ENCODE measurements around the gene MYBPH.

MYBPH gene

GRCh38 chr1:203177036-203177405, 1.4 kb upstream of the MYBPH start:
- H3K4me3 Mint-ChIP-seq = no peak overlapping the region
- no peak for ATAC-seq
- no peaks in the 10 kb centered on the region for H3K4me1 Mint-ChIP-seq
- no peak for DNase-seq (ENCODE audit: low spot score in 2 of 2)
- no peaks in the 10 kb centered on the region for H3K9me3 Mint-ChIP-seq
- no peak overlapping the region for H3K27ac Mint-ChIP-seq
- no peaks in the 10 kb centered on the region for H3K36me3 Mint-ChIP-seq

- Mint-ChIP-seq H3K27ac (no peak overlapping the region), H3K4me1 (no peaks in the 10 kb centered on the region), H3K9me3 (no peaks in the 10 kb centered on the region), H3K36me3 (no peaks in the 10 kb centered on the region), H3K4me3 (no peak overlapping the region)
- DNase-seq (ENCODE audit: low spot score in 2 of 2) (no peak), ATAC-seq (no peak)
Observed at GRCh38 chr1:203176273-203177035, 828 bp upstream of the MYBPH start.

GRCh38 chr1:203175827-203176241, 208 bp upstream of the MYBPH start:
- no peak overlapping the region for H3K27ac Mint-ChIP-seq
- no peaks in the 10 kb centered on the region for H3K9me3 Mint-ChIP-seq
- DNase-seq (ENCODE audit: low spot score in 2 of 2) = no peak
- H3K4me1 Mint-ChIP-seq = no peaks in the 10 kb centered on the region
- no peak overlapping the region for H3K4me3 Mint-ChIP-seq
- H3K36me3 Mint-ChIP-seq = no peaks in the 10 kb centered on the region
- no peak for ATAC-seq

GRCh38 chr1:203174324-203174985, 1.2 kb downstream of the MYBPH start:
- H3K27ac Mint-ChIP-seq = no peak overlapping the region
- no peak overlapping the region for H3K4me3 Mint-ChIP-seq
- DNase-seq (ENCODE audit: low spot score in 2 of 2) = no peak

DNA sequence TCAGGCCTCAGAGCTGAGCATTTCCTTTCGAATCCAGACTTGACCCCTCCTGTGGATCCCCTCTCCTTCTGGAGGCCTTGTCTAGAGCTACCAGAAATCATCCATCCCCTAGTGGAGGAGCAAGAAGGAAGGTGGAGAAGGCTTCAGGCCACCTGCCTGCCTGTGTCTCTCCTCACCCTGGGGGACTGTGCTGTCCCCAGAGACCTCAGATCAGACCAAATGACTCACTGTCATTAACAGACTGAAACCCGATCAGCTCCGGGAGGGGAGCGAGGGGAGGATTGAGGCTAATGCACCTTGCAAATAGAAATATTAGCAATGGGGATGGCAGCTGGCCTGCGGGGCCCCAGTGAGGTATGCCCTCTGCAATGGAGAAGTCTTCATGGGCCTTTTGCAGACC, 2.1 kb downstream of the MYBPH start:
- no peak overlapping the region for H3K4me3 Mint-ChIP-seq
- no peak for DNase-seq (ENCODE audit: low spot score in 2 of 2)
- no peak overlapping the region for H3K27ac Mint-ChIP-seq
- H3K9me3 Mint-ChIP-seq = no peaks in the 10 kb centered on the region
- H3K36me3 Mint-ChIP-seq = no peaks in the 10 kb centered on the region
- no peak for ATAC-seq
- H3K4me1 Mint-ChIP-seq = no peaks in the 10 kb centered on the region

More at GRCh38 chr1:203174324-203174985, 1.2 kb downstream of the MYBPH start:
- no peaks in the 10 kb centered on the region for H3K4me1 Mint-ChIP-seq
- H3K9me3 Mint-ChIP-seq = no peaks in the 10 kb centered on the region
- no peaks in the 10 kb centered on the region for H3K36me3 Mint-ChIP-seq
- ATAC-seq = no peak

DNA sequence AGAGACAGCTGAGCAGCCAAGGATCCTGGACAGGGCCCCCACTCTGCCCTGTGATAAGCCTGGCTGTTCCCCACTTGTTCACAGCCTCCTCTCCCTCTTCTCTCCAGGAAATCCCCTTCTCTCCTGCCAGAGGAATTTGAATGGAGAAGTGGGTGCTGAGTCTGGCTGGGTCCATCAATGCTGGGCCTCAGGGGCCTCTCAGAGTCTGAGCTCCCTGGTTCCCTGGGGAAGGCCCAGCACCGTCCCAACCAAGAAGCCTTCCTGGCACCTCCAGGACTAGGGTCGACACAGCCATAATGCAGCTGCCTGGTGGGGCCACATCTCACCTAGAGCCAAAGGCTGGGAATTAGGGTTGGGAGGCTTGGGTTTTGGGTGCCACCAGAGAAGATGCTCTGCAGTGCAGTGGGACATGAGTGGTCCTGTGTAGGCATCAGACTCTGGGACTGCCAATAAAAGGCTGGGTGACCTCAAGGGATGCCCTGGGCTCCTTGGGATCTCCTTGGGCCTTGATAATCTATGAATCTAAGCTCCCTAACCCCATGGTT, 2.5 kb downstream of the MYBPH start:
- no peak for ATAC-seq
- H3K36me3 Mint-ChIP-seq = no peaks in the 10 kb centered on the region
- no peaks in the 10 kb centered on the region for H3K9me3 Mint-ChIP-seq

GRCh38 chr1:203172184-203173010, 3.2 kb downstream of the MYBPH start:
- Mint-ChIP-seq H3K36me3 (no peaks in the 10 kb centered on the region), H3K4me1 (no peaks in the 10 kb centered on the region), H3K4me3 (no peak overlapping the region), H3K27ac (no peak overlapping the region), H3K9me3 (no peaks in the 10 kb centered on the region)
- ATAC-seq = no peak
- DNase-seq (ENCODE audit: low spot score in 2 of 2) = peak; percentile 49 to 68

More for the DNA sequence above, 2.5 kb downstream of the MYBPH start:
- no peaks in the 10 kb centered on the region for H3K4me1 Mint-ChIP-seq
- H3K27ac Mint-ChIP-seq = no peak overlapping the region
- DNase-seq (ENCODE audit: low spot score in 2 of 2) = no peak
- no peak overlapping the region for H3K4me3 Mint-ChIP-seq

DNA sequence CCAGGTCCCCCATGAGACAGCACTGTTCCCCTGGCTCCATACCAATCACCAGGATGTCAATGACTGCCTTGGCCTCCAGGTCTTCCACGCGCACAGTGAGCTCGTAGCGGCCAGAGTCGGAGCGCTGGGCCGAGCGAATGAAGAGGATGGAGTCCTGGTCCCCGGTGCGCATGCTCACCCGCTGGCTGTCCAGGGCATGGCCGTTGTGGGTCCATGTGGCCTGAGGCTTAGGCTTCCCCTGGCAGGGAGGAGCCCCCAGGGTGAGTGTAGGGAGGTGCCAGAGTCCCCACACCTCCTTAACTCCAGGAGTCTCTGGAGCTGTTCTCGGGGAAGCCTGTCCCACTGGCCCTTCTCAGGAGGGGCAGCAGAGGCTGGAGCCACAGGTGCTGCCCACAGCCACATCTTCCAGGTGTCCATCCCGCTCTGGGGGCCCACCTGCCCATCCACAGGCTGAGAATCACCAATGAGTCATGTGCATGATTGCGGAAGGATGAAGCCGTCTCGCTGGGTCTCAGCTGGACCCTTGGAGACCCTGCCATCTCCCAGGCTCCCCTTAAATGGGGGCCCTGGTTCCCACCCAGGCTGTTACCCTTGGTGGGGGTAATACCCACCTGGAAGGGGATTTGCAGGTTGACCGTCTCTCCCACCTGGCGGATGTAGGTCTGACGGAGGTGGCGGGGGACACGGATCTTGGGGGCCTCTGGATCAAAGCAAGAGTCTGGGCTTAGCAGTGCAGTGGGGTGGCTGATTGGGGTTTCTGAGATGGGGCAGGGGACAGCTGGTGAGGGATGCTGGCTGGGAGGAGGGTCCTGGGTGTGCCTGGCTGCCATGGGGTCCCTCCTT, 4.1 kb downstream of the MYBPH start:
- ATAC-seq = no peak
- H3K36me3 Mint-ChIP-seq = no peaks in the 10 kb centered on the region
- no peak for DNase-seq (ENCODE audit: low spot score in 2 of 2)
- H3K4me1 Mint-ChIP-seq = peaks cover 3% of the 10 kb centered on the region
- no peaks in the 10 kb centered on the region for H3K9me3 Mint-ChIP-seq
- H3K27ac Mint-ChIP-seq = no peak overlapping the region
- H3K4me3 Mint-ChIP-seq = no peak overlapping the region

DNA sequence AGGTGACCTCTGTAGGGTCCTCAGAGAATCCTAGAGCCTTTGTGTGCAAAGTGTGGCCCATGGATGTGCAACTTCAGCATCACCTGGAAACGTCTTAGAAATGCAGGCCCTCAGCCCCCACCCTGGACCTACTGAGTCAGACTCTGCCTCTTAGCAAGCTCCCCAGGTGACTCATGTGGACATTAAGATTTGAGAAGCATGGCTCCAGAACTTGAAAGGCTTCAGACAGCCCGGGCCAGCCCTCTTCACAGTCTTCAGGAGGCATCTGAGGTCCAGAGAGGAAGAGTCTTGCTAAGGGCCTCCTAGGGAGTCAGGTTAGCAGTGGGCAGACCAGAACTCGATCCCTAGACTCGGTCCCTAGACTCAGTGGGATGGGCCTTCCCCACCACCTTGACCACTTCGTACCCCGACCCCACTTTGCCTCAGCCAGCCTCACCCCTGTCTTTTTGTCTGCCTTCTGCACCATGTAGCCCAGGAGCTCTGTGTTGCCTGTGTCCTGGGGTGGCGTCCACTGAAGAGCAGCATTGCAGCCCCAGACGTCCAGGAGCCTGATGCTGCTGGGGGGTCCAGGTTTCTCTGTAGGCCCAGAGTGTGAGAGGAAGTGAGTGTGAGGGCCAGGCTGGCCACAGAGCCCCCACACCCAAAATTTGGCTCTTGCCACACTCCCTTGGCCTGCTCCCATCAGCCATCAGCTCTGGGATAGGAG, 4.8 kb downstream of the MYBPH start:
- no peaks in the 10 kb centered on the region for H3K9me3 Mint-ChIP-seq
- ATAC-seq (no peak), DNase-seq (ENCODE audit: low spot score in 2 of 2) (no peak)
- H3K36me3 Mint-ChIP-seq = no peaks in the 10 kb centered on the region
- peaks cover 10% of the 10 kb centered on the region for H3K4me1 Mint-ChIP-seq
- H3K27ac Mint-ChIP-seq = no peak overlapping the region
- no peak overlapping the region for H3K4me3 Mint-ChIP-seq

- Mint-ChIP-seq H3K9me3 (no peaks in the 10 kb centered on the region), H3K36me3 (no peaks in the 10 kb centered on the region), H3K4me1 (peaks cover 10% of the 10 kb centered on the region), H3K27ac (no peak overlapping the region), H3K4me3 (no peak overlapping the region)
- no peak for ATAC-seq
- DNase-seq (ENCODE audit: low spot score in 2 of 2) = no peak
Observed at GRCh38 chr1:203169770-203170520, 5.7 kb downstream of the MYBPH start.

DNA sequence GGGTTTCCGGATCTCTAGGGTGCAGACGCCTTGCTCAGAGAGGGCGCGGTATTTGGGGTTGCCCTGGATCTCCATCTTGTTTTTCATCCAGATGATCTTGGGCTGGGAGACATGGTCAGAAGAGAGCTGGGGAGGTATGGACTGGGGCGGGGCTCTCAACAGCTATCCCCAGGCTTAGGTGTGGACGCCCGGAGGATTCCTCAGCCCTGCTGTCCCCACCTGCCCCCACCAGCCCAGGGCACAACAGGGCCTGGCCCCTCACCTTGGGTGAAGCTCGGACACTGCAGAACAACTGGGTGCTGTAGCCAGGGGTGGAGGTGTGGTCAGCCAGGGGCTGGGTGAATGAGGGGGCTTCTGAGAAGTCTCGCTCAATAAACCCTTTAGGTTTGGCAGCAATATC, 6.6 kb downstream of the MYBPH start:
- H3K4me3 Mint-ChIP-seq = no peak overlapping the region
- no peak for DNase-seq (ENCODE audit: low spot score in 2 of 2)
- H3K27ac Mint-ChIP-seq = no peak overlapping the region
- H3K36me3 Mint-ChIP-seq = no peaks in the 10 kb centered on the region
- H3K4me1 Mint-ChIP-seq = peaks cover 10% of the 10 kb centered on the region
- ATAC-seq = no peak
- no peaks in the 10 kb centered on the region for H3K9me3 Mint-ChIP-seq

DNA sequence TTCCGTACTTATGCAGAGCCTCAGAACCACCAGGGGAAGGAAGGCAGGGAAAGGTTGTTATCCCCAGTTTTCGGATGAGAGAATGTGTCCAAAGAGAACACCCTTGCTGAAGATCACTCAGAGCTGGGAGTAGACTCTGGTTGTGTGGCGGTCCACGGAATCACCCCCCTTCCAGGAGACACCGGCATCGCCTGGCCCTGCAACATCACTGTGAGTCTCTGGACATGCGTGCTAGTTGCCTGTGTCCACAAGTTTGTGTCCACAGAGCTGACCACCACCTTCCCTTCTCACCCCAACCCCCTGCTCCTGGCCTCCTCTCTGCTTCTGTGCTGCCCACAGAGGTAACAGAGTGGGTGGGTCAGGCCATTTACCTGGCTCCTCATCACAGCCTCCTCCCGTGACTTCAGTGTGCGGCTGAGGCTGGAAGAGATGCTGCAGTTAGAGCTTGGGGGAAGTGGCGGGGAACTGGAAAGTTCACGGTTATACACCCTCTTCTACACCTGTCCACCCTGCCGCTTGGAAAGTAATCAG, 7.3 kb downstream of the MYBPH start:
- ATAC-seq (no peak), DNase-seq (ENCODE audit: low spot score in 2 of 2) (no peak)
- peaks cover 10% of the 10 kb centered on the region for H3K4me1 Mint-ChIP-seq
- H3K4me3 Mint-ChIP-seq = no peak overlapping the region
- no peaks in the 10 kb centered on the region for H3K36me3 Mint-ChIP-seq
- no peak overlapping the region for H3K27ac Mint-ChIP-seq
- H3K9me3 Mint-ChIP-seq = no peaks in the 10 kb centered on the region

- Mint-ChIP-seq H3K4me1 (peaks cover 10% of the 10 kb centered on the region), H3K9me3 (no peaks in the 10 kb centered on the region), H3K36me3 (no peaks in the 10 kb centered on the region), H3K27ac (no peak overlapping the region), H3K4me3 (no peak overlapping the region)
- no peak for ATAC-seq
- DNase-seq (ENCODE audit: low spot score in 2 of 2) = no peak
Observed at GRCh38 chr1:203167913-203168200, 7.8 kb downstream of the MYBPH start.
